Progenitor cell of endocrine pancreas (in vitro differentiated cells): ENCODE data around the gene SPAG17. TPM values are rescaled to one million over a fixed set of nuclear protein-coding genes. Genes with fewer than 3 reads are reported as not detected.

Experiments
- DNase-seq: peaks from one replicate; pipeline ENCODE4 v3.0.0; 2021; ENCODE audit warnings: low spot score; ENCODE audit not compliant: unreplicated experiment
- H3K27ac Mint-ChIP-seq: 2 replicates; pipeline ENCODE4 v1.8.0; 2021; ENCODE audit warnings: mild to moderate bottlenecking, moderate library complexity, mixed read lengths
- H3K27me3 Mint-ChIP-seq: 2 replicates; pipeline ENCODE4 v1.8.0; 2021; ENCODE audit warnings: mixed read lengths
- H3K36me3 Mint-ChIP-seq: 2 replicates; pipeline ENCODE4 v1.8.0; 2022; ENCODE audit warnings: mixed read lengths; ENCODE audit not compliant: insufficient read depth
- H3K4me1 Mint-ChIP-seq: 2 replicates; pipeline ENCODE4 v1.8.0; 2021; ENCODE audit warnings: low read depth, mixed read lengths
- H3K4me3 Mint-ChIP-seq: 2 replicates; pipeline ENCODE4 v1.8.0; 2021; ENCODE audit warnings: low read depth, mild to moderate bottlenecking, moderate library complexity, mixed read lengths
- H3K9me3 Mint-ChIP-seq: 2 replicates; pipeline ENCODE4 v1.8.0; 2021; ENCODE audit warnings: low read depth, mixed read lengths
- CTCF ChIP-seq: fragments of 200-600 bp; sonication (generic); IDR thresholded peaks from one replicate; pipeline ENCODE4 v1.5.0; 2021; ENCODE audit warnings: antibody characterized with exemption, mild to moderate bottlenecking; ENCODE audit not compliant: unreplicated experiment
- total RNA-seq: library from RNA; stranded (reverse); gene quantifications from 2 replicates; pipeline ENCODE4 v1.2.1, GENCODE V29; 2021

SPAG17 gene
- total RNA-seq, 1 donor from 2014 or later = 14.9 TPM

- TF ChIP-seq CTCF = no peak
- no peak for DNase-seq
- no peaks in the 10 kb centered on the region for H3K9me3 Mint-ChIP-seq
- no peaks in the 10 kb centered on the region for H3K27me3 Mint-ChIP-seq
- no peak overlapping the region for H3K27ac Mint-ChIP-seq
- H3K4me1 Mint-ChIP-seq = peaks cover 1% of the 10 kb centered on the region
- no peaks in the 10 kb centered on the region for H3K36me3 Mint-ChIP-seq
- H3K4me3 Mint-ChIP-seq = no peak overlapping the region
These were observed 41.2 kb downstream of the SPAG17 start for GRCh38 chr1:118143831-118144230.

- Mint-ChIP-seq H3K9me3 (no peaks in the 10 kb centered on the region), H3K27me3 (no peaks in the 10 kb centered on the region), H3K4me1 (peaks cover 1% of the 10 kb centered on the region), H3K27ac (no peak overlapping the region), H3K36me3 (no peaks in the 10 kb centered on the region), H3K4me3 (no peak overlapping the region)
- no peak for TF ChIP-seq CTCF
- no peak for DNase-seq
These were observed 41.9 kb downstream of the SPAG17 start for GRCh38 chr1:118143121-118143520.

DNA sequence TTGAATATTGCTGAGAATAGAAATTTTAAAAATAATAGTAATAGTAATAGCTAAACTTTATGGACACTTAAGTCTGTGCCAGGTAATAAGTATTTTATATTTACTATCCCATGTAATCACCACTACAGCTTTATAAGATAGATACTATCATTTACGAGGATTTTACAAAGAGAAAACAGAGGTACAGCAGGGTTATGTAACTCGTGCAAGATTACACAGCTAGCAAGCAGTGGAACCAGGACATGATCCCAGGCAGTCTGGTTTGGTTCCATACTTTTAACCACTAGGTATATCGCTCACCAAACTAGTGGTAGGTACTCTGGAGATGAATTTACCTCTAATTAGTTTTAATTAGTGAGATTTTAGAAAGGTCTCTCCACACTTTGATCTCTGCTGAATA is 42.5 kb downstream of the SPAG17 start:
- Mint-ChIP-seq H3K27me3 (no peaks in the 10 kb centered on the region), H3K27ac (no peak overlapping the region), H3K36me3 (no peaks in the 10 kb centered on the region), H3K4me1 (no peaks in the 10 kb centered on the region), H3K9me3 (no peaks in the 10 kb centered on the region), H3K4me3 (no peak overlapping the region)
- DNase-seq = no peak
- TF ChIP-seq CTCF = no peak

GRCh38 chr1:118137900-118138299 is 47.1 kb downstream of the SPAG17 start:
- Mint-ChIP-seq H3K4me3 (no peak overlapping the region), H3K9me3 (no peaks in the 10 kb centered on the region)

DNA sequence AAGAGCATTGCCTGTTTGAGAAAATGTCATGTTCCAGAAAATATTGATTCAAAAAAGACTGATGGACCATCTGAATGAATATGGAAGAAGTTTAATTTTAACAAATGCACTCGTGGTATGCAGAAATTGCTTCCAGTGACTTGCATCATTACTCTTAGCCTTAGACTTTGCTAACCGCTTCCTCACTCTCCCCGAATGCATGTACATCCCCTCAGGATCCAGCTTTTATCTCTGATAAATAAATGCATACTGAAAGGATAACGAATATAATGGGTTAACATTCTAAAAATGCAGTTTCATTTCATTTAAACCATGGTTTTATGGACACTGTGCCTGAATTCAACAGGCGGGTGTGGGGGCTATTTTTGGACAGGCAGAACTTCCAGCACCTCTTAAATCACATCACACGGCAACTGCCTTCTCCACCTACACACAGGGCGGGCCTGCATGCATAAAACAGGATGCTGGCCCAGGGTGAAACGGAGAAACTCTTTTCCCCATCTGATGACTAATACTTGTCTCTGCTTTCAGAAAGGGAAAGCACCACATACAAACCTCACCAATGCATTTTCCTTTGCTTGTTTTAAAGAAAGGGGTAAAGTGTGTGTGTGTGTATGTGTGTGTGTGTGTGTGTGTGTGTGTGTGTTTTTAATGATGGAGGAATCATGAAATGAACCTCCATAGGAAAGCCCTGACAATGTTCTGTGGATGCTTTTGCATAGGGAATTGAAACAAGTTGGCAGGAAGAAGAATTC is 48.7 kb downstream of the SPAG17 start:
- TF ChIP-seq CTCF = no peak
- no peak for DNase-seq
- Mint-ChIP-seq H3K9me3 (no peaks in the 10 kb centered on the region), H3K27ac (no peak overlapping the region), H3K36me3 (no peaks in the 10 kb centered on the region), H3K27me3 (no peaks in the 10 kb centered on the region), H3K4me3 (no peak overlapping the region), H3K4me1 (no peaks in the 10 kb centered on the region)

More at GRCh38 chr1:118137900-118138299, 47.1 kb downstream of the SPAG17 start:
- DNase-seq = no peak
- Mint-ChIP-seq H3K27ac (no peak overlapping the region), H3K4me1 (no peaks in the 10 kb centered on the region), H3K27me3 (no peaks in the 10 kb centered on the region), H3K36me3 (no peaks in the 10 kb centered on the region)
- TF ChIP-seq CTCF = no peak
